Measurements from ENCODE around the gene KDM5C.

Gene KDM5C

GRCh38 chrX:53241558-53241957 lies 16.6 kb upstream of the KDM5C start:
- Histone ChIP-seq H3K9me2 (replicated peaks; ENCODE audit: control insufficient read depth, low read length) (no peaks in the 10 kb centered on the region), H3K27me3 (ENCODE audit: control insufficient read depth, low read length) (no peaks in the 10 kb centered on the region), H4K20me1 (ENCODE audit: control insufficient read depth, insufficient read depth, low read depth, low read length) (no peaks in the 10 kb centered on the region), H3K27ac (ENCODE audit: low read depth, low read length) (no peak overlapping the region), H3K4me3 (ENCODE audit: low read length) (no peak overlapping the region), H3K4me1 (ENCODE audit: control insufficient read depth, low read length) (no peaks in the 10 kb centered on the region), H3F3A (ENCODE audit: control insufficient read depth, insufficient read depth) (no peaks in the 10 kb centered on the region), H3K79me2 (ENCODE audit: control insufficient read depth, low read length) (no peaks in the 10 kb centered on the region), H3K9me3 (ENCODE audit: control insufficient read depth, insufficient read depth, low read length) (no peaks in the 10 kb centered on the region), H3K4me2 (ENCODE audit: low read length) (no peak overlapping the region), H3K36me3 (ENCODE audit: control insufficient read depth, low read length) (no peaks in the 10 kb centered on the region)
- TF ChIP-seq EZH2phosphoT487 (IDR thresholded peaks at IDR 0.05; ENCODE audit: borderline replicate concordance, low read length) (no peak), CTCF (IDR thresholded peaks at IDR 0.05; ENCODE audit: low read depth, low read length, poor library complexity, severe bottlenecking) (no peak)

GRCh38 chrX:53239474-53239873 lies 14.5 kb upstream of the KDM5C start:
- H3K27me3 ChIP-seq (ENCODE audit: control insufficient read depth, low read length): no peaks in the 10 kb centered on the region

GRCh38 chrX:53237056-53237455 lies 12.0 kb upstream of the KDM5C start:
- no peak for TF ChIP-seq EZH2phosphoT487 (IDR thresholded peaks at IDR 0.05; ENCODE audit: borderline replicate concordance, low read length)
- no peak for TF ChIP-seq CTCF (IDR thresholded peaks at IDR 0.05; ENCODE audit: low read depth, low read length, poor library complexity, severe bottlenecking)
- Histone ChIP-seq H3K4me3 (ENCODE audit: low read length) (no peak overlapping the region), H3K27me3 (ENCODE audit: control insufficient read depth, low read length) (no peaks in the 10 kb centered on the region)

More at GRCh38 chrX:53239474-53239873, 14.5 kb upstream of the KDM5C start:
- Histone ChIP-seq H3K36me3 (ENCODE audit: control insufficient read depth, low read length) (no peaks in the 10 kb centered on the region), H3K9me2 (replicated peaks; ENCODE audit: control insufficient read depth, low read length) (no peaks in the 10 kb centered on the region), H3K4me2 (ENCODE audit: low read length) (no peak overlapping the region), H3K79me2 (ENCODE audit: control insufficient read depth, low read length) (no peaks in the 10 kb centered on the region), H3K9me3 (ENCODE audit: control insufficient read depth, insufficient read depth, low read length) (no peaks in the 10 kb centered on the region), H3K27ac (ENCODE audit: low read depth, low read length) (no peak overlapping the region), H4K20me1 (ENCODE audit: control insufficient read depth, insufficient read depth, low read depth, low read length) (no peaks in the 10 kb centered on the region), H3K4me1 (ENCODE audit: control insufficient read depth, low read length) (no peaks in the 10 kb centered on the region), H3F3A (ENCODE audit: control insufficient read depth, insufficient read depth) (no peaks in the 10 kb centered on the region), H3K4me3 (ENCODE audit: low read length) (no peak overlapping the region)
- TF ChIP-seq EZH2phosphoT487 (IDR thresholded peaks at IDR 0.05; ENCODE audit: borderline replicate concordance, low read length) (no peak), CTCF (IDR thresholded peaks at IDR 0.05; ENCODE audit: low read depth, low read length, poor library complexity, severe bottlenecking) (peak; percentile 71)

More at GRCh38 chrX:53237056-53237455, 12.0 kb upstream of the KDM5C start:
- H3K9me2 ChIP-seq (replicated peaks; ENCODE audit: control insufficient read depth, low read length): no peaks in the 10 kb centered on the region
- no peaks in the 10 kb centered on the region for H3K79me2 ChIP-seq (ENCODE audit: control insufficient read depth, low read length)
- H3K36me3 ChIP-seq (ENCODE audit: control insufficient read depth, low read length): no peaks in the 10 kb centered on the region
- H3K9me3 ChIP-seq (ENCODE audit: control insufficient read depth, insufficient read depth, low read length): no peaks in the 10 kb centered on the region
- no peak overlapping the region for H3K27ac ChIP-seq (ENCODE audit: low read depth, low read length)
- H3K4me1 ChIP-seq (ENCODE audit: control insufficient read depth, low read length): no peaks in the 10 kb centered on the region
- no peaks in the 10 kb centered on the region for H3F3A ChIP-seq (ENCODE audit: control insufficient read depth, insufficient read depth)
- no peak overlapping the region for H3K4me2 ChIP-seq (ENCODE audit: low read length)
- H4K20me1 ChIP-seq (ENCODE audit: control insufficient read depth, insufficient read depth, low read depth, low read length): no peaks in the 10 kb centered on the region

Measured in DOHH2 (cell line).